ENCODE results near the gene FN3K. TPM values are rescaled to one million over a fixed set of nuclear protein-coding genes. Genes with fewer than 3 reads are reported as not detected.
A peak's percentile ranks its signal among the peaks of the same experiment; 100 is the strongest.

The FN3K gene
- total RNA-seq, 1 experiment from 2014 or later = 0.98 TPM

DNA sequence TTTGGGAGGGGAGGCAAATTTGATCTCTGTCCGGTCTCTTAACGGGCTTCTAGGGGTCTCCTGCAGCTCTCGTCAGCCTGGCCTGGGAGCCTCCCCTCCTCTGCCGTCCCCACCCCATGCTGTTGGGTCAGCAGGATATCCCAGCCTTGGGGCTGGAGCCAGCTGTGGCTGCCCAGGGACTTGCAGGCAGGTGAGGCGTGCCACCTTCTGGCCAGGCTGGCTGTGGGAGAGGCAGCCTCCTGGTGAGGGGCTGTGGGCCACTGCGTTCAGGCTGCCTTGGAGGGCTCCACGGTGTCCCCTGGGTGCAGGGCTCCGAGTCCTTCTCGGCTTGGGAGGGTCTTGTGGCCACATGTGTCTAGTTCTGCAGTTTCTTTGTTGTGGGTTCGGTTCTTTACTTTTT is 51.0 kb downstream of the FN3K start:
- no peak for DNase-seq (ENCODE audit: low read depth)
- in situ Hi-C loops (cut with HindIII; ENCODE audit: low pct_unique_long_range_greater_than_20kb, low sequenced_read_pairs) = no loop called here

DNA sequence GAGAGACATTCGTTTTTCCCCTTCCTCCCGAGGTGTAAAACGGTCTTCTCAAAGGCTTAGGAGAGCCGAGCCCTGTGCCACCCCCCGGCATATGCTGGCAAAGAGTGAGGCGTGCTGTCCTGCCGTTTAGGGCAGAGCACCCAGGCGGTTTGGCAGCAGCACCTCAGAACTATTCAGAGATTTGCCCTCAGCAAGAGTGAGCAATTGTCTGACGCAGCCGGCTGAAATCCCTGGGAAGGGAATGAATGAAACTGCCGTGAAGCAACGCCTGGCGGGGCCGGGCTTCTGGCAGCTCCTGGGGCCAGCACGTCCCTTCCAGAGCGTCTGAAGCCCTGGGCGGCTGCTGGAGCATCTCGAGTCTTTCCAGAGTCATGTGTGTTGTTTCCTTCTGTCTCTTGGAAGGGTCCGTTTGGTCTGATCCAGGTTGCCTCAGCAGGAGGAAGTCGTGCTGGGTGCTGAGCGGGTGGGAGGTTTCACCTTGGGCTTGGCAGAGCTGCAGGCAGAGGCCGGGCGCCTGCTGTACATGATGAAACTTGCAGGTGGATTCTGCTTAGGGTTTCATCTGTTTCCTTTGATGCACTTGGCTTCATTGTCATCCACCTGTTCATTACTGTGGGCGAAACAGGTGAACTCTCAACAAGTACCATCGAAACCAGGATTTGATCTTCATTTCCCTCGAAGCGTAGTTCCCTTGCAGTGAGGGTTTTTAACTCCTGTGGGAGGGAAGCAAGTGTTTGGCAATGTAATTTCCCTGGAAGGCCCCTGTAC is 51.9 kb downstream of the FN3K start:
- DNase-seq (ENCODE audit: low read depth) = no peak
- in situ Hi-C loops (cut with HindIII; ENCODE audit: low pct_unique_long_range_greater_than_20kb, low sequenced_read_pairs) = no loop called here

DNA sequence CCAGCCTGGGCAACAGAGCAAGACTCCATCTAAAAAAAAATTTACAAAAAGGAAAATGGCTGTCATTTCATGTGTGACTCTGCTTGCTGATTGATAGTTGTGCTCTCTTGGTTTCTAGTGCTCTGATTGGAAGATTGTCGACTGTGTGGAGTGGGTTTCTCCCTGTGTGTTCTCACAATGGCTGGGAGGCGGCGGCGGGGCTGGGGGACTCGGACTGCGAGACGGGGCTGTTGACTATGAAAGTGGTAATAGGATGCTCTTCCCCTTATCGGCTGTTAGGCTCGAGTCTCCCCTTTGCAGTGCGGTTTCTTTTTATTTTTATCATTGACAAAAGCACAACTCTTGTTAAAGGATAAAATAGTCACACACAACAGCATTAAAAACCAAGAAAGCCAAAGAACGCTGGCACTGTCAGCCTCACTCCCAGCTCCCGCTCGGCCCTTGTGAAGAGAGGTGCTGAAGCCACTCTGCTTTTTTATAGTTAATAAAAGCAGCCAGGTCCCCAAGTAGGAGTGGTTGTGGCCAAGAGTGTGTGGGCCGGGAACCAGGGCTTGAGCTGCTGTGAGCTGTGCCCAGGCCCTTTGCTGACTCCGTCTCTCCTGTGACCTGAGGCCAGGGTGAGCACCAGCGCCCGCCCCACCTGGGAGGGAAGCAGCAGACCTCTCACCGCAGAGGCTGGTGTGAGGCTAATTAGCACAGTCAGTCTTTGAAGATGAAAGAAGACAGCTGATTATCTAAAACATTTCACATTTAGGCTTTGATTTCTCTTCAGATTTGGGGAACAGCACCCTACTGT is 53.0 kb downstream of the FN3K start:
- no peak for DNase-seq (ENCODE audit: low read depth)
- in situ Hi-C loops (cut with HindIII; ENCODE audit: low pct_unique_long_range_greater_than_20kb, low sequenced_read_pairs) = no loop called here

DNA sequence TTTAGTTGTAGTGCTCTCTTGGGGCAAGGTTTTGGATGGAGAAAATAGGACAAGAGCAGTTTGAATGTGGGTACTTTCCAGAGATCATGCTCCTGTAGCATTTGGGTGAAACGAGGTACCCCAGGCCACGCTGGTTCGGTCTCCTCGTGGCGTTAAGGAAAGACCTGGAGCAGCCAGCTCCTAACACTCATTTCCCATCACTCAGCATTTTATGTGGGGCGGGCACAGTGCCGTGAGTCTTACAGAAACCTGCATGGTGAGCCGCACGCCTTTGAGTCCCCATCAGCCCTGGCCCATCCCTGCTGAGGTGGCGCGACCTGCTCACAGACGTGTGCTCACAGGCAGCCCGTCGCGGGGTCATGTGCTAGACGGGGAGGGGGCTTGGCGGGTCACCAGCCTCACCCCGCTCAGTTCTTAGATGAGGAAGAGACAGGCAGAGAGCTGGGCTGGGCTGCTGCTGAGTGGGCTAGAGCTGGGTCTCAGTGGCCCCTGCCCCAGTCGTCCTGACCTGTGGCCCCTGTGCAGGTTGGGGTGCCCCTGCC is 53.7 kb downstream of the FN3K start:
- in situ Hi-C loops (cut with HindIII; ENCODE audit: low pct_unique_long_range_greater_than_20kb, low sequenced_read_pairs) = no loop called here
- no peak for DNase-seq (ENCODE audit: low read depth)

DNA sequence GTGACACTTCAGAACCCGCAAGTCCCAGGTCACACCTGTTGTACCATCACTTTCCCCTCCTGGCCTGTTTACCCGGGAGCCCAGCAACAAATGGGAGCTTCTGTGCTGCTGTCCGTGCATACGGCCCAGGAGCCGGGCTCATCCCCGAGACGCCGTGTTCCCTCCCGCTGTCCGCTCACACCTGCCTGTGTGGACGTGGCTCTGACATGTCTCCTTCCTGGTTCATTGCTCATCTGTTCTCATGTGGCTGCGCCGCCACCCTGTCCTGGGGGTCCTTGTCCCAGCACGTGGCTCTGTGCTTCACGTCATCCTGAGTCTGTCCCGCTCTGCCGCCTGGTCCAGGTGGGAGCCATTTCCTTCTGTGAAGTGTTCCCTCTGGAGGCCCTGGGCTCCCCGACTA is 54.4 kb downstream of the FN3K start:
- in situ Hi-C loops (cut with HindIII; ENCODE audit: low pct_unique_long_range_greater_than_20kb, low sequenced_read_pairs) = no loop called here
- no peak for DNase-seq (ENCODE audit: low read depth)

DNA sequence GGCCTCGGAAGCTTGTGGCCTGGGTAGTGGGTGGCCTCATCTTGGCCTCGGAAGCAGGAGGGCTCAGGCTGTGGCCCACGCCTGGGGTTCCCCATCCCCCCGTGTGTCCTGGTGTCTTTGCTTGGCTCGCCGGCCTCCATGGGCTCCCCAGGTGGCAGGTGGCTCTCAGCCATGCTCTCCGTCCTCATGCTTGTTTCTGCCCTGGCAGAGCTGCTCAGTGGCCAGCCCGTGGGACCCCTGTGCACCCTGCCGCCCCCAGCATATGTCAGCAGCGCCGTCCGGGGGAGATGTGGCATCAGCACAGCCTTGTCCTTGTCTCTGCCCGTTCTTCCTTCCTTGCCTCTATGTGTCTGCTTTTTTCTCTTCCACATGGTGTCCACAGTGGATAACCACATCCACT is 55.0 kb downstream of the FN3K start:
- DNase-seq (ENCODE audit: low read depth) = no peak
- in situ Hi-C loops (cut with HindIII; ENCODE audit: low pct_unique_long_range_greater_than_20kb, low sequenced_read_pairs) = no loop called here

DNA sequence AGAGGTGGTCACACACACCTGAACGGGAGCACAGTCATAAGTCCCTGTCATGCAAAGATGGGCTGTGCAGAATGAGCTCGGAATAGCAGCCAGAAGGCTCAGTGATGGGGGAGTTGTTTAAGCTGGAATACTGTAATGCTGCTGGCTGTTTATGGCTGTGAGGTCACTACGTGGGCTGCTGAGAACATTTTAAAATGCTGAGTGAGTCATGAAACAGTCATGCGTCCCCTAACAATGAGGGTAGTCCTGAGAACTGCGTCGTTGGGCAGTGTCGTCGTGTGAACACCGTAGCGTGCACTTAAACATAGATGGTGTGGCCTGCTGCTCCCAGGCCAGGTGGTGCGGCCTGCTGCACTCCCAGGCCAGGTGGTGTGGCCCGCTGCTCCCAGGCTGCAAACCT is 56.1 kb downstream of the FN3K start:
- in situ Hi-C loops (cut with HindIII; ENCODE audit: low pct_unique_long_range_greater_than_20kb, low sequenced_read_pairs) = no loop called here
- peak; percentile 94 for DNase-seq (ENCODE audit: low read depth)

DNA sequence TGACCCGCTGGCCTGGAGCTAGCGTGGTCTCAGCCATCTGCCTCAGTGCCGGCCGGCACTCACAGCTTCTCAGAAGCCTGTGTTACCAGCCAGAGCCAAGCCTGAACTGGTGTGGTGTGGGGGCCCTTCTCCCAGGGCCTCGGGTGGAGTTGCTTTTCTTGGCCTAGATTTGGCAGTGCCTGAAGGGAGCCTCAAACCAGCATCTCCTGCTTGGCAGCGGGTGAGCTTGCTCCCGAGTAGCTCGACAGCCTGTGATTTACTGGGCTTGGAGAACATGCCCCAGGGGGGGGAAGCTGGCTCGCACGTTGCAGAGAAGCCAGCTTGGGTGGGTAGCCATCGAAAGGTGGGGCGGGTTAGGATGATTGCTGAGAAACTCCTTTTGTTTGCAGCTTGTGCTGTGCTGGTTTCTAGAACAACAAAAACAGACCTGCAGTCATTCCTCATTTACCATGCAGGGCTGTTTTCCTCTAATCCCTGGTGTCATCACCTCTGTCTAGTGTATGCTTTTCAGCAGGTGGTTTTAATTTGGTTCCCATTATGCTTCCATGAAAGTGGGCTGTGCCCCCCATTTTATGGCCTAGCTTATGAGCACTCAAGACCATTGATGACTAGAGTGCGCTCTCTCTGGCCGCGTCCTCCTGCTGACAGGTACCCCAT is 58.7 kb downstream of the FN3K start:
- DNase-seq (ENCODE audit: low read depth) = no peak
- in situ Hi-C loops (cut with HindIII; ENCODE audit: low pct_unique_long_range_greater_than_20kb, low sequenced_read_pairs) = no loop called here

DNA sequence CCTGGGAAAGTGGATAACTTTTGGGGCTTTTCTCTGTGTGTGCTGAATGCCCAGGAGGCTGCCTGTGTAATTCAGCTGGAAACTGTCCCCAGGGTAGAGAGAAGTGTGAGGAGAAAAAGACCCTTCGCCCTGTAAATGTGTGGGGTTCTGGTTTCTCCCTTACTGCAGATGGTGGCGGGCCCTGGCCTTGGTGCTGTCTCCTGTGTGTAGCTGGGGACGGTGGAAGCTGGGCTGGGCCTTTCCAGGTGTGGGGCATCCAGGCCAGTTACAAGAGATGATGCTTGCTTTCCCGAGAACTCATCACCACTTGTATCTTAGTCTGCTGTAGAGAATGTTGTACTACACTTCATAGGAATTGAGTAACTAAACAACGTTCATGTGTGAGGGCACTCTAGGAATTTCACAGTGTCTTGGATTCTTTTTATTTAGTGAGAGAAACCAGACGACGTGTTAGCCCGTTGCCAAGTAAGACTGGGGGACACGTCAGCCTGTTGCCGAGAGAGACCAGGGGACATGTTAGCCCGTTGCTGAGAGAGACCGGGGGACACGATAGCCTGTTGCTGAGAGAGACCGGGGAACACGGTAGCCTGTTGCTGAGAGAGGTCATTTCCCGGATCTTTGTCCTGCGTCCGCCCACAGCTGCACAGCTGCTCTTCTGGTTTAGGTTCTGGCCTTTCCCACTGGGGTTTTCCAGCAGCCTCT is 59.5 kb downstream of the FN3K start:
- in situ Hi-C loops (cut with HindIII; ENCODE audit: low pct_unique_long_range_greater_than_20kb, low sequenced_read_pairs) = no loop called here
- no peak for DNase-seq (ENCODE audit: low read depth)

DNA sequence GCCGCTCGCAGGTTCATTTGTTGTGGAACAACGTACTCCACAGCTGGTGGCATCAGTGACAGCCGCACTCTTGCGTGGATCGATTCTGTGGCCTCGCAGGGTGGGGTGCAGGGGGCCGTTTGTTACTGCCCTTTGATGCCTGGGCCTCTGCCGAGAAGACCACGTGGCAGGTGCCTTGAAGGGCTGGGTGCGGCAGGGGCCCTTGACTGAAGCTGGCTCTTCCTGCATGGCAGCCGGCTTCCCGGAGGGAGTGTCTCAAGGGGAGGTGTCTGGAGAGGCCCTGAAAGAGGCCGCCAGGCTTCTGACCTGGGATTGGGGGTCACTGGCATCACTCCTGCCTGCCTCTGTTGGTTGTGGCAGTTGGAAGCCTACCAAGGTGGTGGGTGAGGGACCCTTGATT is 60.2 kb downstream of the FN3K start:
- no peak for DNase-seq (ENCODE audit: low read depth)
- in situ Hi-C loops (cut with HindIII; ENCODE audit: low pct_unique_long_range_greater_than_20kb, low sequenced_read_pairs) = no loop called here

DNA sequence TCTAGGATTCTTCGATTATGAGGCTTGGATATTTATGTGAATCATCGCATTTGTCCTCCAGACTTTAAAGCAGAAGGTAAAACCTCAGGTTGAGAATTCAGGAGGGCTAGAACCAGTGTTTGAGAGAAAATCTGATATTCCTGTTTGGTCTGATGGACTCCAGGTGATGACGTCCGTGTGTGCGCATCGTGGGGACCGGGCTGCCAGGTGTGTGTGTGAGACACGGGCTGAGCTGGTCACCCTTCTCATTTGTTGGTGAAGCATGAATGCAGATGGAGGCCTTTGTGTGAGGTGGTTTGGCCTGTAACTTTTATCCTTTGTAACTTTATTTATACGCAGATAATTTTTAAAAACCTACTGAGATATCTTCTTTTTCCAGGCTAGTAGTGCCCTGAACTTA is 61.6 kb downstream of the FN3K start:
- in situ Hi-C loops (cut with HindIII; ENCODE audit: low pct_unique_long_range_greater_than_20kb, low sequenced_read_pairs) = no loop called here
- DNase-seq (ENCODE audit: low read depth) = no peak

DNA sequence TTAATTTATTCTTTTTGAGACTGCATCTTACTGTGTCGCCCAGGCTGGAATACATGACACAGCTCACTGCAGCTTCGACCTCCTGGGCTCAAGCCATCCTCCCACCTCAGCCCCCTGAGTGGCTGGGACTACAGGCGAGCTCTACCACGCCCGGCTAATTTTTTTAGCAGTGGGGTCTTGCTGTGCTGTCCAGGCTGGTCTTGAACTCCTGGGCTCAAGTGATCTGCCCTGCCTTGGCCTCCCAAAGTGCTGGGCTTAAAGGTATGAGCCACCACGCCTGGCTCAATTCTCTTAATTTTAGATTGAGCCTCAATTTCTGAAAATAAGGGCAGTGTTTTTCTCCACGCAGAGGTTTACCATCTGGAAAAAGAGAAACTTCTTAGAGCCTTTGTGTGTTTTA is 63.3 kb downstream of the FN3K start:
- in situ Hi-C loops (cut with HindIII; ENCODE audit: low pct_unique_long_range_greater_than_20kb, low sequenced_read_pairs) = no loop called here
- DNase-seq (ENCODE audit: low read depth) = no peak

DNA sequence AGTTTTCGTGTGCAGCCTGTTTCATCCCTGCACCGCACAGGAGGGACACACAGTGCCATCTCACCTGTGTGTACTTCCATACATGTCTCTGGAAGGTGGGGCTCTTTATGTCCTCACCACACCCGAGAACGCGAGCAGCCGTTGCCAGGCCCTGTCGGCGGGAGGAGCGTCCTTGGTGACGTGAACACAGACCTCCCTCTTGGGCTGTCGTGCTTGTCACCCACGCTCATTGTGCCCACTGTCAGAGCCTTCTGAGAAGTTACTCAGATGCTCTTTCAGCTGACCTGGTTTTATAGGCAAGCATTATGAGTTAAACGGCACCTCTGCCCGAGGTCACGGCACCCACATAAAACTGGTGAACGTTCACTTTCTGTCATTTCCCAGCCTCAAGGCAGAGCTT is 64.2 kb downstream of the FN3K start:
- in situ Hi-C loops (cut with HindIII; ENCODE audit: low pct_unique_long_range_greater_than_20kb, low sequenced_read_pairs) = no loop called here
- no peak for DNase-seq (ENCODE audit: low read depth)

Other genes with a start within 250 kb of the FN3K start
- 22.3 and 24.2 TPM in 2 replicates for gene FOXK2, start 215.9 kb upstream of the FN3K start, total RNA-seq (2014; rRNA removed; shearing (Covaris generic); ENCODE audit: low replicate concordance)
- 159 and 174 TPM in 2 replicates for gene WDR45B, start 87.2 kb upstream of the FN3K start, total RNA-seq (2014; rRNA removed; shearing (Covaris generic); ENCODE audit: low replicate concordance)
- 37.9 and 83.6 TPM in 2 replicates for gene RAB40B, start 36.9 kb upstream of the FN3K start, total RNA-seq (2014; rRNA removed; shearing (Covaris generic); ENCODE audit: low replicate concordance)
- 65.9 and 106 TPM in 2 replicates for gene FN3KRP, start 18.9 kb upstream of the FN3K start, total RNA-seq (2014; rRNA removed; shearing (Covaris generic); ENCODE audit: low replicate concordance)
- gene TBCD, start 16.4 kb downstream of the FN3K start, total RNA-seq (2014; rRNA removed; shearing (Covaris generic); ENCODE audit: low replicate concordance) = 88.5 and 138 TPM in 2 replicates
- not detected in 2 replicates for gene ZNF750, start 104.4 kb downstream of the FN3K start, total RNA-seq (2014; rRNA removed; shearing (Covaris generic); ENCODE audit: low replicate concordance)